ENCODE data around the gene SOX8.

SOX8 gene

GRCh38 chr16:1026784-1027500 is 45.4 kb downstream of the SOX8 start:
- POLR2A ChIA-PET: no interaction called here
- Histone ChIP-seq H3K4me1 (ENCODE audit: control insufficient read depth, insufficient read depth, low read length) (no peaks in the 10 kb centered on the region), H3K9me3 (ENCODE audit: control insufficient read depth, insufficient read depth, low read depth, low read length) (no peaks in the 10 kb centered on the region), H3K36me3 (ENCODE audit: control insufficient read depth in 2 of 2, insufficient read depth in 1 of 2, low read length in 2 of 2) (no peaks in the 10 kb centered on the region), H3K27ac (ENCODE audit: extremely low read depth, low read depth, low read length) (no peak overlapping the region), H3K4me3 (ENCODE audit: low read depth, low read length) (no peak overlapping the region)
- TF ChIP-seq ZNF776 (tag by site-specific recombination; IDR thresholded peaks at IDR 0.05; ENCODE audit: borderline replicate concordance): no peak
- TF ChIP-seq, protein P1, sequence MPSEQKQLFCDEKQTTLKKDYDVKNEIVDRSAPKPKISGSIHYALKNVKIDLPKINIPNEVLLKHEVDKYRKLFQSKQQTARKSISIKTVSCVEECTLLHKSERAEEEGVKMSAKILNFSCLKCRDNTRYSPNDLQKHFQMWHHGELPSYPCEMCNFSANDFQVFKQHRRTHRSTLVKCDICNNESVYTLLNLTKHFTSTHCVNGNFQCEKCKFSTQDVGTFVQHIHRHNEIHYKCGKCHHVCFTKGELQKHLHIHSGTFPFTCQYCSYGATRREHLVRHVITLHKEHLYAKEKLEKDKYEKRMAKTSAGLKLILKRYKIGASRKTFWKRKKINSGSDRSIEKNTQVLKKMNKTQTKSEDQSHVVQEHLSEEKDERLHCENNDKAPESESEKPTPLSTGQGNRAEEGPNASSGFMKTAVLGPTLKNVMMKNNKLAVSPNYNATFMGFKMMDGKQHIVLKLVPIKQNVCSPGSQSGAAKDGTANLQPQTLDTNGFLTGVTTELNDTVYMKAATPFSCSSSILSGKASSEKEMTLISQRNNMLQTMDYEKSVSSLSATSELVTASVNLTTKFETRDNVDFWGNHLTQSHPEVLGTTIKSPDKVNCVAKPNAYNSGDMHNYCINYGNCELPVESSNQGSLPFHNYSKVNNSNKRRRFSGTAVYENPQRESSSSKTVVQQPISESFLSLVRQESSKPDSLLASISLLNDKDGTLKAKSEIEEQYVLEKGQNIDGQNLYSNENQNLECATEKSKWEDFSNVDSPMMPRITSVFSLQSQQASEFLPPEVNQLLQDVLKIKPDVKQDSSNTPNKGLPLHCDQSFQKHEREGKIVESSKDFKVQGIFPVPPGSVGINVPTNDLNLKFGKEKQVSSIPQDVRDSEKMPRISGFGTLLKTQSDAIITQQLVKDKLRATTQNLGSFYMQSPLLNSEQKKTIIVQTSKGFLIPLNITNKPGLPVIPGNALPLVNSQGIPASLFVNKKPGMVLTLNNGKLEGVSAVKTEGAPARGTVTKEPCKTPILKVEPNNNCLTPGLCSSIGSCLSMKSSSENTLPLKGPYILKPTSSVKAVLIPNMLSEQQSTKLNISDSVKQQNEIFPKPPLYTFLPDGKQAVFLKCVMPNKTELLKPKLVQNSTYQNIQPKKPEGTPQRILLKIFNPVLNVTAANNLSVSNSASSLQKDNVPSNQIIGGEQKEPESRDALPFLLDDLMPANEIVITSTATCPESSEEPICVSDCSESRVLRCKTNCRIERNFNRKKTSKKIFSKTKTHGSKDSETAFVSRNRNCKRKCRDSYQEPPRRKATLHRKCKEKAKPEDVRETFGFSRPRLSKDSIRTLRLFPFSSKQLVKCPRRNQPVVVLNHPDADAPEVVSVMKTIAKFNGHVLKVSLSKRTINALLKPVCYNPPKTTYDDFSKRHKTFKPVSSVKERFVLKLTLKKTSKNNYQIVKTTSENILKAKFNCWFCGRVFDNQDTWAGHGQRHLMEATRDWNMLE (tag by site-specific recombination; conservative IDR thresholded peaks at IDR 0.05; ENCODE audit: low read depth): no peak
- CTCF ChIA-PET: interaction anchor here (0.6 to 1.8 kb wide), 3 partner anchors 31 to 213 kb away, joined by 3 to 6 read pairs (median 3); no protein-coding TSS in a partner anchor

DNA sequence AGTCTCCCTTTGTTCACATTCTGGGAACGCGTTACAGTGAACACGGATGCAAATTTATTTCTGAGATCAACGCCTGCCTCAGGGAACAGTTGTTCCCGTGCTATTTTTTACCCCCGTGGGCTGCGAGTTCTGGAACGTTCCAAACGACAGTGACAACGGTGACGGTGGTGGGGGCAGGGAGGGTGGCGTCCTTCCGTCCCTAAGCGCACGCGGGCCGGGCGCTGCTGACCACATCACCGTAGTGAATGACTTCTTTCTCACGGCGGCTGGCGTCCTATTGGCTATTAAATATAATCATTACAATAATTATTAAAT is 45.9 kb downstream of the SOX8 start:
- H3K27ac ChIP-seq (ENCODE audit: extremely low read depth, low read depth, low read length): no peak overlapping the region
- H3K9me3 ChIP-seq (ENCODE audit: control insufficient read depth, insufficient read depth, low read depth, low read length): no peaks in the 10 kb centered on the region
- TF ChIP-seq ZNF658 (tag by site-specific recombination; IDR thresholded peaks at IDR 0.05) (no peak), ZNF555 (tag by site-specific recombination; conservative IDR thresholded peaks at IDR 0.05) (no peak), ZNF341 (tag by site-specific recombination; IDR thresholded peaks at IDR 0.05; ENCODE audit: low read depth) (no peak), PRDM10 (tag by site-specific recombination; IDR thresholded peaks at IDR 0.05) (0 out of 2 replicates have a peak, but pooled peaks have one; percentile 34), ZBTB6 (tag by site-specific recombination; IDR thresholded peaks at IDR 0.05) (no peak), ZSCAN5A (tag by site-specific recombination; IDR thresholded peaks at IDR 0.05) (no peak), ZNF140 (tag by site-specific recombination; IDR thresholded peaks at IDR 0.05) (no peak), ZNF394 (tag by site-specific recombination; IDR thresholded peaks at IDR 0.05; ENCODE audit: borderline replicate concordance) (no peak)
- CTCF ChIA-PET: interaction anchor here (0.9 to 1.8 kb wide), 2 partner anchors 30 to 213 kb away, joined by 3 to 6 read pairs; no protein-coding TSS in a partner anchor
- no peaks in the 10 kb centered on the region for H3K36me3 ChIP-seq (ENCODE audit: control insufficient read depth in 2 of 2, insufficient read depth in 1 of 2, low read length in 2 of 2)
- no peak overlapping the region for H3K4me3 ChIP-seq (ENCODE audit: low read depth, low read length)
- POLR2A ChIA-PET: no interaction called here
- H3K4me1 ChIP-seq (ENCODE audit: control insufficient read depth, insufficient read depth, low read length): no peaks in the 10 kb centered on the region

Data from HEK293 (cell line).